ENCODE results near the gene DLG2. TPM values are rescaled to one million over a fixed set of nuclear protein-coding genes. Genes with fewer than 3 reads are reported as not detected.
"Not testable (repeated sequence)": the region's sequence is repeated elsewhere in the genome, so short reads cannot be mapped to it uniquely, and the experiment has no call there.

Gene DLG2
- 1 to 10 TPM; 1.7 to 2.9 (median 2.2) TPM for total RNA-seq
- 3.1 TPM for total RNA-seq (2013)

GRCh38 chr11:85627332-85627997 is at the start of gene DLG2:
Gene DLG2 (minus strand): TSS chr11:85627344.
- peak within 1 kb of the TSS; percentile 95 to 100 for H3K27ac Mint-ChIP-seq
- H3K9me3 ChIP-seq (ENCODE audit: control insufficient read depth, insufficient read depth, low read length) = no peaks in the 10 kb centered on the region
- DNase-seq (peak; percentile 16 to 50), ATAC-seq (peak in 1 of 3 donors; percentile 1)
- peak within 1 kb of the TSS; percentile 69 for H3K4me3 ChIP-seq (ENCODE audit: low read length)
- H3K27me3 Mint-ChIP-seq (ENCODE audit: low read depth in 2 of 2) = peaks cover 0 to 14% of the 10 kb centered on the region in 2 donors
- peaks cover 6% of the 10 kb centered on the region for H3K4me1 ChIP-seq (ENCODE audit: control insufficient read depth, insufficient read depth, low read length)
- H3K36me3 Mint-ChIP-seq = no peaks in the 10 kb centered on the region
- no peaks in the 10 kb centered on the region for H3K9me3 Mint-ChIP-seq
- peak within 1 kb of the TSS; percentile 98 for H3K4me3 Mint-ChIP-seq
- peaks cover 8% of the 10 kb centered on the region for H3K36me3 ChIP-seq (ENCODE audit: control insufficient read depth, insufficient read depth, low read length)
- peak within 1 kb of the TSS; percentile 78 for H3K27ac ChIP-seq (ENCODE audit: low read length)
- no peak for TF ChIP-seq CTCF (IDR thresholded peaks at IDR 0.05)
- WGBS (ENCODE audit: insufficient coverage) = 3% methylated on average over 23 of the region's 23 CpGs
- H3K4me1 Mint-ChIP-seq = peaks cover 27 to 29% of the 10 kb centered on the region in 2 donors
- no peaks in the 10 kb centered on the region for H3K27me3 ChIP-seq (ENCODE audit: control insufficient read depth, insufficient read depth, low read length)
- intact Hi-C loops (cut with micrococcal nuclease) = no loop called here

GRCh38 chr11:85673393-85673792 is 46.2 kb upstream of the DLG2 start:
- 84% methylated on average over 3 of the region's 3 CpGs for WGBS (ENCODE audit: insufficient coverage)
- ATAC-seq = no peak
- H3K4me3 Mint-ChIP-seq = no peak overlapping the region

GRCh38 chr11:85672105-85672902 is 45.2 kb upstream of the DLG2 start:
- Mint-ChIP-seq H3K36me3 (no peaks in the 10 kb centered on the region), H3K4me3 (no peak overlapping the region), H3K9me3 (no peaks in the 10 kb centered on the region), H3K27me3 (ENCODE audit: low read depth in 2 of 2) (peaks cover 4 to 7% of the 10 kb centered on the region in 2 donors), H3K27ac (no peak overlapping the region), H3K4me1 (no peaks in the 10 kb centered on the region)
- no peaks in the 10 kb centered on the region for H3K4me1 ChIP-seq (ENCODE audit: control insufficient read depth, insufficient read depth, low read length)
- WGBS (ENCODE audit: insufficient coverage) = 89% methylated on average over 8 of the region's 8 CpGs
- H3K36me3 ChIP-seq (ENCODE audit: control insufficient read depth, insufficient read depth, low read length) = no peaks in the 10 kb centered on the region
- intact Hi-C loops (cut with micrococcal nuclease) = no loop called here
- no peaks in the 10 kb centered on the region for H3K27me3 ChIP-seq (ENCODE audit: control insufficient read depth, insufficient read depth, low read length)
- H3K4me3 ChIP-seq (ENCODE audit: low read length) = no peak overlapping the region
- DNase-seq = no peak
- H3K27ac ChIP-seq (ENCODE audit: low read length) = no peak overlapping the region
- H3K9me3 ChIP-seq (ENCODE audit: control insufficient read depth, insufficient read depth, low read length) = no peaks in the 10 kb centered on the region
- no peak for TF ChIP-seq CTCF (IDR thresholded peaks at IDR 0.05)
- ATAC-seq = no peak

More at GRCh38 chr11:85673393-85673792, 46.2 kb upstream of the DLG2 start:
- Histone ChIP-seq H3K36me3 (ENCODE audit: control insufficient read depth, insufficient read depth, low read length) (no peaks in the 10 kb centered on the region), H3K4me1 (ENCODE audit: control insufficient read depth, insufficient read depth, low read length) (no peaks in the 10 kb centered on the region), H3K9me3 (ENCODE audit: control insufficient read depth, insufficient read depth, low read length) (no peaks in the 10 kb centered on the region), H3K4me3 (ENCODE audit: low read length) (no peak overlapping the region), H3K27ac (ENCODE audit: low read length) (no peak overlapping the region), H3K27me3 (ENCODE audit: control insufficient read depth, insufficient read depth, low read length) (no peaks in the 10 kb centered on the region)
- intact Hi-C loops (cut with micrococcal nuclease) = no loop called here
- Mint-ChIP-seq H3K36me3 (no peaks in the 10 kb centered on the region), H3K27me3 (ENCODE audit: low read depth in 2 of 2) (peaks cover 4 to 7% of the 10 kb centered on the region in 2 donors), H3K27ac (no peak overlapping the region), H3K9me3 (no peaks in the 10 kb centered on the region), H3K4me1 (no peaks in the 10 kb centered on the region)
- no peak for TF ChIP-seq CTCF (IDR thresholded peaks at IDR 0.05)
- DNase-seq = no peak

- H3K4me1 ChIP-seq (ENCODE audit: control insufficient read depth, insufficient read depth, low read length); H3K27me3 ChIP-seq (ENCODE audit: control insufficient read depth, insufficient read depth, low read length); H3K4me3 ChIP-seq (ENCODE audit: low read length); H3K27ac Mint-ChIP-seq; H3K36me3 ChIP-seq (ENCODE audit: control insufficient read depth, insufficient read depth, low read length); H3K9me3 Mint-ChIP-seq; H3K36me3 Mint-ChIP-seq; intact Hi-C loops (cut with micrococcal nuclease); H3K4me1 Mint-ChIP-seq; DNase-seq; H3K27me3 Mint-ChIP-seq (ENCODE audit: low read depth in 2 of 2); H3K9me3 ChIP-seq (ENCODE audit: control insufficient read depth, insufficient read depth, low read length); ATAC-seq; H3K4me3 Mint-ChIP-seq; H3K27ac ChIP-seq (ENCODE audit: low read length): not testable (repeated sequence)
These were observed 44.0 kb upstream of the DLG2 start for GRCh38 chr11:85670949-85671663.
